OCI-LY1 (cell line): Measurements from ENCODE around the gene INPP5J.
"Not testable (repeated sequence)": the region's sequence is repeated elsewhere in the genome, so short reads cannot be mapped to it uniquely, and the experiment has no call there.

Experiments
- H2AFZ ChIP-seq: fragments of 200-600 bp; sonication (generic), shearing (Covaris generic); 2 replicates; pipeline ENCODE4 v1.6.0; 2014; ENCODE audit warnings: antibody characterized with exemption, mild to moderate bottlenecking, low read length
- H3F3A ChIP-seq: fragments of 200-600 bp; sonication (generic), shearing (Covaris generic); 2 replicates; pipeline ENCODE4 v1.6.0; 2014; ENCODE audit warnings: mild to moderate bottlenecking, antibody characterized with exemption, low read length, moderate library complexity; ENCODE audit not compliant: insufficient read depth
- H3K27ac ChIP-seq: fragments of 200-600 bp; sonication (generic); 2 replicates; pipeline ENCODE4 v1.5.1; 2014; ENCODE audit warnings: low read length, mixed run types, mild to moderate bottlenecking, low read depth; ENCODE audit not compliant: poor library complexity, severe bottlenecking
- H3K27me3 ChIP-seq: fragments of 200-600 bp; sonication (generic); 2 replicates; pipeline ENCODE4 v1.6.0; 2014; ENCODE audit warnings: antibody characterized with exemption, mild to moderate bottlenecking, low read length, moderate library complexity; ENCODE audit not compliant: insufficient read depth
- H3K36me3 ChIP-seq: fragments of 200-600 bp; sonication (generic); 2 replicates; pipeline ENCODE4 v1.6.1; 2014; ENCODE audit warnings: mild to moderate bottlenecking, antibody characterized with exemption, low read length, moderate library complexity, mixed read lengths; ENCODE audit not compliant: insufficient read depth
- H3K4me1 ChIP-seq: fragments of 200-600 bp; sonication (generic); 2 replicates; pipeline ENCODE4 v1.5.1; 2014; ENCODE audit warnings: mild to moderate bottlenecking, low read length, moderate library complexity; ENCODE audit not compliant: insufficient read depth, severe bottlenecking
- H3K4me2 ChIP-seq: fragments of 200-600 bp; sonication (generic), shearing (Covaris generic); 2 replicates; pipeline ENCODE4 v1.6.1; 2014; ENCODE audit warnings: low read length
- H3K4me3 ChIP-seq: fragments of 200-600 bp; sonication (generic); 2 replicates; pipeline ENCODE4 v1.5.1; 2014; ENCODE audit warnings: low read length, low read depth, mild to moderate bottlenecking, mixed read lengths; ENCODE audit not compliant: poor library complexity, severe bottlenecking
- H3K79me2 ChIP-seq: fragments of 200-600 bp; shearing (Covaris generic); 2 replicates; pipeline ENCODE4 v1.6.1; 2016; ENCODE audit warnings: mixed run types, low read length, mixed read lengths; ENCODE audit not compliant: insufficient read depth
- H3K9ac ChIP-seq: fragments of 200-600 bp; sonication (generic), shearing (Covaris generic); 2 replicates; pipeline ENCODE4 v1.6.1; 2014; ENCODE audit warnings: mild to moderate bottlenecking, low read length, mixed read lengths
- H3K9me2 ChIP-seq: fragments of 200-600 bp; sonication (generic), shearing (Covaris generic); 2 replicates; pipeline ENCODE4 v1.6.1; 2014; ENCODE audit warnings: low read depth, mild to moderate bottlenecking, low read length, mixed read lengths
- H3K9me3 ChIP-seq: fragments of 200-600 bp; shearing (Covaris generic); 2 replicates; pipeline ENCODE4 v1.6.1; 2014; ENCODE audit warnings: low read length, mixed read lengths
- H4K20me1 ChIP-seq: fragments of 200-600 bp; sonication (generic), shearing (Covaris generic); 2 replicates; pipeline ENCODE4 v1.6.0; 2016; ENCODE audit warnings: mild to moderate bottlenecking, low read length; ENCODE audit not compliant: insufficient read depth
- EZH2 ChIP-seq: fragments of 200-600 bp; sonication (generic), shearing (Covaris generic); IDR thresholded peaks from 2 replicates; pipeline ENCODE4 v1.8.0; 2017; ENCODE audit warnings: borderline replicate concordance, mixed run types, mild to moderate bottlenecking, antibody characterized with exemption, low read length, moderate library complexity, mixed read lengths
- TF ChIP-seq, protein P1 (sequence below): fragments of 200-600 bp; sonication (generic), shearing (Covaris generic); IDR thresholded peaks from 2 replicates; pipeline ENCODE4 v1.5.1; 2017; ENCODE audit warnings: mild to moderate bottlenecking, antibody characterized with exemption, low read length, moderate library complexity, mixed read lengths

Gene INPP5J

DNA sequence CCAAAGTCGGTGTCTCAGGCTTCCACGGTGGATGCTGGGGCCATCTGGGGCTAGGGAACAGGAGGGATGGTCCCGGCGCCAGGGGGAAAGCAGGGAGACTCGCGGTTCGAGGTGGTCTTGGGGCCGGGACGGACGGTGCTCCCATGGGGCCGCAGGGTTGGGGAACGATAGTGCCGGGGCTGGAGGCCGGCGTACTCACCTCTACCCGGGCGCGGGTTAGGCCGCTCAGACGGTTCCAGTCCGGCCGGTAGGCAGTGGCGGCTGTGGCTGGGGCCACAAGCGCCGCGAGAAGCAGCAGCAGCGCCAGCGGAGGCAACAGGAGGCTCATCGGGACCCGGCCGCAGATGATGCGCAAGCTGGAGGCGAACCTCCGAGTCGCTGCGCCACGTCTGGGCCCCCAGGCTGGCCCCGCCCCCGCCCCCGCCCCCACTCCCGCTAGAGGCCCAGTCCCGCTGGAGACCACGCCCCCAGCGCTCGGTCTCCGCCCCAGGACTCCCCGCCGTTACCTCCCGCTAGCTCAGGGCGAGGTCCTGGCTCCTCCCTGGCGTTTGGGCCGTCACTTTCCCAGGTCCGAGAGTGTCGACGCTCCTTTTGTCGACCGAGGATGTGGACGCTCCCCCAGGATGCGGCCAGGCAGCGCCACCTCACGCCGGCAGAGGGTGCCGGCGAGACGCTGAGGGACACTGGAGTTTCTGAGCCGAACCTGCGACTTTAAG lies 15.4 kb upstream of the INPP5J start, which contains the start of gene SELENOM:
Gene SELENOM (minus strand): TSS at position 391 of the 716 bp plus-strand sequence. CDS start 63 bp downstream, at position 328.
- Histone ChIP-seq H3K27me3 (peaks cover 9% of the 10 kb centered on the region; the same call in 1 of the 2 replicates), H3K27ac (no peak within 1 kb of the TSS)
- TF ChIP-seq, protein P1, sequence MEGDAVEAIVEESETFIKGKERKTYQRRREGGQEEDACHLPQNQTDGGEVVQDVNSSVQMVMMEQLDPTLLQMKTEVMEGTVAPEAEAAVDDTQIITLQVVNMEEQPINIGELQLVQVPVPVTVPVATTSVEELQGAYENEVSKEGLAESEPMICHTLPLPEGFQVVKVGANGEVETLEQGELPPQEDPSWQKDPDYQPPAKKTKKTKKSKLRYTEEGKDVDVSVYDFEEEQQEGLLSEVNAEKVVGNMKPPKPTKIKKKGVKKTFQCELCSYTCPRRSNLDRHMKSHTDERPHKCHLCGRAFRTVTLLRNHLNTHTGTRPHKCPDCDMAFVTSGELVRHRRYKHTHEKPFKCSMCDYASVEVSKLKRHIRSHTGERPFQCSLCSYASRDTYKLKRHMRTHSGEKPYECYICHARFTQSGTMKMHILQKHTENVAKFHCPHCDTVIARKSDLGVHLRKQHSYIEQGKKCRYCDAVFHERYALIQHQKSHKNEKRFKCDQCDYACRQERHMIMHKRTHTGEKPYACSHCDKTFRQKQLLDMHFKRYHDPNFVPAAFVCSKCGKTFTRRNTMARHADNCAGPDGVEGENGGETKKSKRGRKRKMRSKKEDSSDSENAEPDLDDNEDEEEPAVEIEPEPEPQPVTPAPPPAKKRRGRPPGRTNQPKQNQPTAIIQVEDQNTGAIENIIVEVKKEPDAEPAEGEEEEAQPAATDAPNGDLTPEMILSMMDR: peak; percentile 98
- no peak for TF ChIP-seq EZH2

DNA sequence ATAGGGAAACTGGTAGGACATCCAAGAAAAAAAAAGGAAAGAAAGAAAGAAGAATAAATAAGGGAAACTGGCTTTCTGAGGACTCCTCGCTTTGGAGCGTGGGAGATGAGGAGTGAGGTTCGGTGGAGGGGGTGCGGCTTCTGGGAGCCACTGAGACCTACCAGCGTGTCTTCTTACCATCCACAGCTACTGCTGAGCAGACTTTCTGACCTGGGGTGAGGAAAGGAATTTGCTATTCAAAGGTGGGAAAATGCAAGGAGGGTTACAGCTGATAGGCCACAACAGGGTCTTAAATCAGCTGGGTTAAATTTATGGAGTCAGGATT lies 14.9 kb upstream of the INPP5J start:
- Histone ChIP-seq H3K27ac (no peak overlapping the region), H3K9ac (peak overlapping the region; percentile 43), H3K27me3 (peaks cover 9% of the 10 kb centered on the region; the same call in 1 of the 2 replicates), H3K36me3 (no peaks in the 10 kb centered on the region), H3K4me3 (peak overlapping the region; percentile 62), H3K4me2 (peak overlapping the region; percentile 77), H3K9me3 (no peaks in the 10 kb centered on the region), H3K9me2 (no peaks in the 10 kb centered on the region), H3F3A (no peaks in the 10 kb centered on the region), H3K79me2 (no peaks in the 10 kb centered on the region), H3K4me1 (peaks cover 10% of the 10 kb centered on the region), H4K20me1 (no peaks in the 10 kb centered on the region), H2AFZ (peak overlapping the region; percentile 57; the same call in 1 of the 2 replicates)
- TF ChIP-seq, protein P1: no peak; the same call in 1 of the 2 replicates
- no peak for TF ChIP-seq EZH2

More for the DNA sequence above, 15.4 kb upstream of the INPP5J start, which contains the start of gene SELENOM:
- Histone ChIP-seq H3K9me2 (no peaks in the 10 kb centered on the region), H3K36me3 (no peaks in the 10 kb centered on the region), H3F3A (no peaks in the 10 kb centered on the region), H3K9me3 (no peaks in the 10 kb centered on the region), H3K4me3 (peak within 1 kb of the TSS; percentile 62), H3K4me2 (peak within 1 kb of the TSS; percentile 77), H4K20me1 (no peaks in the 10 kb centered on the region), H3K9ac (peak within 1 kb of the TSS; percentile 47), H2AFZ (peak within 1 kb of the TSS; percentile 57; the same call in 1 of the 2 replicates), H3K4me1 (peaks cover 10% of the 10 kb centered on the region), H3K79me2 (no peaks in the 10 kb centered on the region)

DNA sequence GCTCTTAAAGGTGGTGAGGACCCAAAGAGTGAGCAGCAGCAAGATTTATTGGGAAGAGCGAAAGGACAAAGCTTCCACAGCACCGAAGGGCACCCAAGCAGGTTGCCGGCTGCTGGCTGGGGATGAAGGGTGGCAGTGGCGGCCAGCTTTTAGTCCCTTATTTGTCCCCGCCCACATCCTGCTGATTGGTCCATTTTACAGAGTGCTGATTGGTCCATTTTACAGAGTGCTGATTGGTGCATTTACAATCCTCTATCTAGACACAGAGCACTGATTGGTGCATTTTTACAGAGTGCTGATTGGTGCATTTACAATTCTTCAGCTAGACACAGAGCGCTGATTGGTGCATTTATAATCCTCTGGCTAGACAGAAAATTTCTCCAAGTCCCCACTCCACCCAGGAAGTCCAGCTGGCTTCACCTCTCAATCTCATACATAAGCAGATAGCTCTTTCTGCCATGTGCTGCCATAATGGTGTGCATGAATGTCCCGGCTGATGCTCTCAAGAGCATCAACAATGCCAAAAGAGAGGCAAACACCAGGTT lies 10.1 kb upstream of the INPP5J start:
- H3K27me3 ChIP-seq, H3K9me3 ChIP-seq, H3K4me2 ChIP-seq, H3K27ac ChIP-seq, H3K9ac ChIP-seq, H4K20me1 ChIP-seq, H3K79me2 ChIP-seq, H3K9me2 ChIP-seq, H3K4me3 ChIP-seq, H3K4me1 ChIP-seq, H3K36me3 ChIP-seq, H2AFZ ChIP-seq, H3F3A ChIP-seq: not testable (repeated sequence)
